Tongue (tissue), 2 donors: ENCODE measurements around the gene E2F1. TPM values are rescaled to one million over a fixed set of nuclear protein-coding genes. Genes with fewer than 3 reads are reported as not detected.
A peak's percentile ranks its signal among the peaks of the same experiment; 100 is the strongest.
"Not testable (repeated sequence)": the region's sequence is repeated elsewhere in the genome, so short reads cannot be mapped to it uniquely, and the experiment has no call there.

ENCODE experiments used
- DNase-seq: peaks from one replicate; pipeline ENCODE4 v3.0.0-alpha.2; 2015
- total RNA-seq: library from RNA; depleted of rRNA; stranded (reverse); fragments of >200 nt; gene quantifications from one replicate; pipeline ENCODE4 v1.2.3, GENCODE V29; 2014

The E2F1 gene
- total RNA-seq, 1 donor from 2014 or later = 5.5 TPM

DNA sequence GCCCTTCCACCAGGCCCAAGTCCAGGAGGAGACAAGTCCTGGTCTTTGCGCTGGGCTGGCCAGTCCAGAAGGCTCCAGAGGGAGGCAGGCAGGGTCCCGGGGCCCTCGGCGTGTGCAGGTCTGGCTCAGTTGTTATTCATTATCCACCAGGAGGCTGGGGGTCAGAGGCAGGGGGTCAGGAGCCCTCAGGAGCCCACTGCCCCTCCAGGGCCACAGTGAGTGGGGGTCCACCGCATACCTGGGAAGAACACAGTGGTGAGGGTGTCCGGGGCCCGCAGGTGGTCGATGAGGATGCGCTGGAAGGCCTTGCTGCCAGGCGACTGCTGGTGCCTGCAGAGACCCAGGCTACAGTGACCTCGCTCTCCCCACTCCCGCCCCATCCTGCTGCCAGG, 28.5 kb downstream of the E2F1 start:
- DNase-seq = no peak

DNA sequence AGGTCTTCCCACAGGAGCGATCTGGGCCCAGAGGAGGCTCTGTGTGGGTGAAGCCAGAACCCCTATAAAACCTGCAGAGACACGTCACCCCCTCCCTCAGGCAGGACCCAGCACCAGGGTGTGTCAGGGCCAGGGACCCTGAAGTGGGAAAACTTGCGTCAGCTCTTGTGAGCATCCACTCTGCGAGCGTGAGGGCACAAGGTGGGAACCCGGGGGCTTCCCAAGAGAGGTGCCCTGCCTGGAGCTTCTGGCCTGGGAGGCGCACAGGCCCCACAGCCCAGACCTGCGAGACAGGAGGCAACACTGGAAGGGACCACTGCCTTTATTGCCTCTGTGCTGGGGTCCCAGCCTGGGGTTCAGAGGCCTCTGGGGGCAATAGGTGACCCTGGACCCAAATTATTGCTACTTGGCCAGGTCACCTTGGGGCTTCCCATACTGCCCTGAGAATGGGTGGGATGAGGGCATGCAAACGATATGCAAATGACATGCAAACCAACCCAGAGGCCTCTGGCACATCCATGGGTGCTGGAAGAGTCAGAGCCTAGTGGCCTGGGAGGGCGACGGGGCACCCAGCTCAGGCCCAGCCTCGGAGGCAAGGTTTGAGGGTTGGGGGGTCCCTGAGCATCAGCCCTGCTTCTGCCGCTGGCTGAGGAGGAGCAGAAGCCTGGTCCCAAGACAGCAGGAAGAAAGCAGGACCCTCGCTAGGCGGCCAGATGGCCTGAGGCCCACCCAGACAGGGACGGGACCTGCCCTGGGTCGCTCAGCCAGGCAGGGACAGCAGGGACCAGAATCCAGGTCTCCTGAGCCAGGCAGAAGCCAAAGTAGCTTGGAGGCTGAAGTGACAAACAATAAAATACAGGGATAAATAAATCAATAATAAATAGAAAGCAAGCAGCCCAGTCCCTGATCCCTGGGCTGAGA, 29.1 kb downstream of the E2F1 start:
- DNase-seq = no peak

DNA sequence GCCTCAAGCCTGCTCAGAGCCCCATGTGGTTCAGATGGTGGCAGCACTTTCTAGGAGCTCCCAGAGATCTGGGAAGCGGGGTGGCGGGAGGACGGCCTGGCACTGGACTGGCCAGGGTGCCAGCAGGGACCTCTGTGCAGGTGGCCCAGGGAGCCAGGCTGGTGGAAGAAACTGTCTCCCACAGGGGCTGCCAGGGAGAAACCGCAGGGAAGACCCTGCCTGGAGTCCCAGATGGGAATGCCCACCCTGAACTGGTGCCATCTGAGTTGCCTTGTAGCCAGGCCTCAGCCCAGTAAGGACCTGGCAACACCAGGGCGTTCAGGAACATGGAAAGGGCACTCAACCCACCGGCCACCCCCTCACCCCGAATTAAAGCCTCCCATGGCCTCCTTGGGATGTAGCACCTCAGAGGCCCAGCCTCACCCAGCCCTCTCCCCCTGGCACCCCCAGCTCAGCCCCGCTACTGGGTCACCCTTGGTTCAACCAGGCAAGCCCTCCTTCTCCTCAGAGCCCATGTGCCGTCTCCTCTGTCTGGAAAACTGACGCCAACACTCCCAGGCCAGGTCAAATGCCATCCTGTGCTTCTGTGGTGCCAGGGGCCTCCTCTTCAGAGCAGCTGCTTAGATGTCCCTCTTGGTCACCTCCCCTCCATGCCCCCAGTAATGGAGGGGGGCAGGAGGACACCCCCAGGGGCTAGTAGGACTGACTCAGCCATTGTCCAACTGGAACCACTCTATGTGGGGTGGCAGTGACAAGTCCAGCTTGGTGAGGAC, 30.0 kb downstream of the E2F1 start:
- no peak for DNase-seq

DNA sequence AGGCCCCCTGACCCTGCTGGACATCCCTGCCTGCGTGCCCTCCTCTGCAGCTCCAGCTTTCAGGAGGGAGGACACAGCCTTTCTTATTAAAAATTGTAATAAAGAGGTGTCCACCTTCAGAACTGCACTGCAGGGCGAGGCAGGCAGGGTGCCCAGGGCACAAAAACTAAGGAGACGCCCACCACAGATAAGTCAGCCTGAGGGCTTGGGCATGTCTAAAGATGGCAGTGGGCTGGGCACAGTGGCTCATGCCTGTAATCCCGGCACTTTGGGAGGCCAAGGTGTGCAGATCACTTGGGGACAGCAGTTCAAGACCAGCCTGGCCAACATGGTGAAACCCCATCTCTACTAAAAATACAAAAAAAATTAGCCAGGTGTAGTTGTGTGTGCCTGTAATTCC, 31.0 kb downstream of the E2F1 start:
- no peak for DNase-seq

DNA sequence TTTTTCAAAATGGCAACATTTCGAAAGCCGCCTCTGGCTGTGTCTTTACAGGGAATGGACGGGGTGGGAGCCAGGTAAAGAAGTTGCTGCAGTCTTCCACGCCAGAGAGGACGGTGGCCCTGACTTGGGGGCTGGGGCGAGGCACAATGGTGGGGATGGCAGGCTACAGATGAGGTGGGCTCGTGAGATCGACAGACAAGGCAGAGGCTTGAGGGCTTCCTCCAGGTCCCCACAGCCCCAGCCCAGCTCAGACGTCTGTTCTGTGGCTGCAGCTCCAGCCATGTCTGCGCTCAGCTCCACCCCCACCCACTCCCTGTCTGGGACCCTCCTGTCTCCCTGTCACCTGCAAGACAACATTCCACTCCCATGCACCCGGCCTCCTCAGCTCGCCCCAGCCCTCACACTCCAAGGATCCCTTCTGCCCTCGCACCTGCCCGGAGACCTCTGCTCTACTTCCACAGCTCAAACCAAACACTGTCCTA, 31.5 kb downstream of the E2F1 start:
- DNase-seq = no peak

DNA sequence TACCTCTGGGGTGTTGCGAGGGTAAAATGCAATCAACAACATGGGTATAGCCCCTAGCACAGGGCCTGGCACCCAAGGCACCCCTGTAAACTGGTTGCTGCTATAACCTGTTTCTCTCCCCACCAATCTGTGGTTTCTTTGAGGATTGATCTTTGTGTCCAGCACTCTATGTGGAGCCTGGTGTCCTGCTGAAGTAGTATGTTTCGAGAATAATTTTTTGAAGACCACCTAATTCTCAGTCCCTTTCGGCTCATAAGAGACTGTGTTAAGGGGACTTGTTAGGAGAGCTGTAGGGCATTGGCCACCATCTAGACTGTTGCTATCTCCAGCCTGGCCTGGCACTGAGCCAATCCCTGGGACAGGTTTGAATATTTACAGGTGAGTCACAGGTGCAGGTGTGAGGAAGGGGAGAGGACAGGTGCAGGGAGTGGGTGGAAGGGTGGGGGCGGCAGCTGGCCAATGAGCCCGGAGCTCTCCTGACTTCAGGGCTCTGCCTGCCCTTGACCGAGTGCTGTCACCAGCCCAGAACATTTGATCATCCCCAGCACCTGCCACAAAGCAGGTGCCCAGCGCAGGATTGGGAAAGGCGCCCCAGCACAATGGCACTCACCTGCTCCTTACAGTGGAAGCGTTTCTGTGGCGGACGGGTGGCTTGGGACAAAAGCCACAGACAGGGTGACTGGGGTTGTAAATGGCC, 32.1 kb downstream of the E2F1 start:
- no peak for DNase-seq

DNA sequence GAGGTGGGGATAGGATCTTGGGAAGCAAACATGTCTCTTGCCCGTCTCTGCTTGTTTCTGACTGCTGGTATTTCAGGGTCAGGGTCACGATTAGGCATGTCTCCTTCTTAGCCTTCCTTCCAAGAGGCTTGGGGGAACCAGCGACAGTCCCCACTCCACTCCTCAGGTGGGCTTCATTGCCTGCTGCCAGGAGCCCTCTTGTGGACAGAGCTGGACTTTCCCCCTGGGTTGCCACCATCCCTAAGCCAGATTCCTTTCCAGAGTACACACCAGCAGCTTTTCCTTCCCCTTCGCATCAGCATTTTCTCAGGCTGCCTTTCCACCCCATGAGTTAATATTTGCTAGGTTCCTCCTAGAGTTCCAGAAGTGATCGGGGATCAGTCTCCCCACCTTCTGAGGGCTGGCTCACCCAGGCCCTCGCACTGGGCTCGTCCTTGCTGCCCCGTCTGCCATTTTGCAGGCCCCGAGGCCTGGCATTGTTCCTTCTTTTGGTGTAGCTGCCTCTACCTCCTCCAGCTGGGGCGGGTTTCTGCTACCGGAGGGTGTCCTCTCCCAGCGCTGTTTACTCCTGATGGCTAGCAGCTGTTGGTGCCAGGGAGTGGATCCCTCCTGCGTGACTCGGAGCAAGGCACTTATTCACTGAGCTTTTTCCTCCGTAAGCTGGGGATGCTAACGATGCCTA, 32.8 kb downstream of the E2F1 start:
- DNase-seq = peak; percentile 85

DNA sequence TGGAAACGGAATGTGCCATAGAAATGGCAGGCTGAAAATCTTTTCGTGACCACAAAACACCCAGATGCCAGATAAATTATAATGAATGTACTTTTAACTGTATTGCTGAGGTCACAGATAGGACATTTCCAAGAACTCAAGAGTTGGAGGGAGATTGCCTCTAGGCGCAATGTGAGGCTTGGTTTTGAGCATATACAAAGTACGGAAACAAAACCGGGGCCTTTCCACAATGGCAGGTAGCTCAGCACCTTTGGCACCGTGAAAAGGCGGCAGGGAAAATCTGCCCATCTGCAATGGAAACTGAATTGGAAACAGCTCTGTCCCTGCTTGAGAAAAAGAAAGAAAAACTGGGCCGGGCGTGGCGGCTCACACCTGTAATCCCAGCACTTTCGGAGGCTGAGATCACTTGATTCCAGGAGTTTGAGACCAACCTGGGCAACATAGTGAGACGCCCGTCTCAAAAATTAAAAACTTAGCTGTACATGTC, 34.6 kb downstream of the E2F1 start:
- no peak for DNase-seq

DNA sequence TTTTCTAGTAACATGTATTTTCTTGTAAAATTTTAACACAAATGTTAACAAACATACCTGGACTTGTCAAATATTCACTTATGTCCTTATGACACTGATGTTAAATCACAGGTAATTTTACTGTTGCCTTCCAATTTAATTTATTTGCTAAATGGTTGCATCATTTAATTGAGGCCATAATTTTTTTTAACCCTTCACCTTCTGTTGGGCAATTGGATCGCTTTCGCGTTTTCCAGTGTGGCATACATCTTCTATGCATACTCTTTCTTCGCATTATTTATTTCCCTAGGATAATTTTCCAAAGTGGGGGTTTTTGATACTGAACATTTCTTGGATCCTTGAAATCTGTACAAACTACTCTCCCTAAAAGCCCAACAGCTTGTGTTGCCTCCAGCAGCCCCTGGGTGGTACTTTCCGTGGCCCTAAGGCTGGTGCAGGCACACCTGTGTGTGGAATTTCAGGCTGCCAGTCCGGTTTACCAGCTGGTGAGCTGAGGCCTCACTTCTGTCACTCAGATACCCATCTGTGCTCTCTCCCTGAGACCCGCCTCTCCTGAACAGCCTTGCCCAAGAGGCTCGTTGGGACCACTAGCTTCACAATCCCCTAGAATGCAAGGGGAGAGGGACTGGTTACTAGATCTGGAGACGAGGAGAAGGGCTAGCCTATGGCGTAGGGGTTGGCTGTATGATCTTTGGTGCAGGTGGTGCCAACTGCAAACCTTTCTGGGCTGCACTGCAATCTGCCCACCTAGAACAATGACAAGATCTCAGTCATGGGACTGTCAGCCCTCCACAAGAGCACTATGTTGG, 35.2 kb downstream of the E2F1 start:
- DNase-seq = peak; percentile 57

DNA sequence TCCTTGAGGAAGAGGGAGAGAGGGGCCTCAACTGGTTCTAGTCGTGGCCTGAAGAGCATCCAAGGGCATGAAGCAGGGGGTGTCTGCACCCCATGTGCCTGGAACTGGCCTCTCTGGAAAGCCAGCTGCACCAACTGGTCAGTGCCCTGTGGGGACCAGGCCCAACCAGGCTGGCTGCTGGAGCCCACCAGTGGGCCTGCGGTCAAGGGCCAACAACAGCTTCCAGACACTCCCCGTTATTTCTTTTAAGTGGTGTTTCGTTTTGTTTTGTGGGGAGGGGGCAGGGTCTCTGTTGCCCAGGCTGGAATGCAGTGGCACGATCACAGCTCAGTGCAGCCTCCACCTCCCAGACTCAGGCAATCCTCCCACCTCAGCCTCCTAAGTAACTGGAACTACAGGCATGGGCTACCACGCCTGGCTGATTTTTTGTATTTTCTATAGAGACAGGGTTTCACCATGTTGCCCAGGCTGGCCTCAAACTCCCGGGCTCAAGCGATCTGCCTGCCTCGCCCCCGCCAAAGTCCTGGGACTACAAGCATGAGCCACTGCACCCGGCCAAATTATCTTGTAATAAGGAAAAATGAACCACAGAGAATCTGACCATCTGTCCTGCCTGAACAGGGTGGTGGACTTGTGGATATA, 36.0 kb downstream of the E2F1 start:
- DNase-seq = no peak

DNA sequence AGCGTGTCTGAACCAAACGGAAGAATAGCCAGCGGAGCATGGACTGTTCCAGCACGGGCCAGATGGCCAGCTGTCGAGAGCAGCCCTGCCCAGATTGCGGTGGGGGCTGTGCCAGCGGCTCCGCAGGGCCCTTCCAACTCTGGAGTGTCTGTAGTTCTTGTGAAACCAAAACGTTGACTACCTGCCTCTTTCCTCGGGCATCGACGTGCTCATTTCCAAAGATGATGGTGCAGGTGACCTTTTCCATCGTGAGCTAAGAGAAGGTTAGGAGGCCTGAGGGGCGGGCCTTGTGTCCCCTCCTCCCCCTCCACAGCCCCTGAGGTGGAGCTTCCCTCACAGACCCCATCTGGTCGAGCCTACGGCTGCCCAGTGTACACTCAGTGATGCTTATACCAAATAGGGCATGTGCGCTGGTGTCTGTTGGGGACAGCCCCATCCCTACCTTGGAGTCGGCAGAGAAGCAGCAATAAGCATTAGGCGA, 36.9 kb downstream of the E2F1 start:
- peak; percentile 86 for DNase-seq

DNA sequence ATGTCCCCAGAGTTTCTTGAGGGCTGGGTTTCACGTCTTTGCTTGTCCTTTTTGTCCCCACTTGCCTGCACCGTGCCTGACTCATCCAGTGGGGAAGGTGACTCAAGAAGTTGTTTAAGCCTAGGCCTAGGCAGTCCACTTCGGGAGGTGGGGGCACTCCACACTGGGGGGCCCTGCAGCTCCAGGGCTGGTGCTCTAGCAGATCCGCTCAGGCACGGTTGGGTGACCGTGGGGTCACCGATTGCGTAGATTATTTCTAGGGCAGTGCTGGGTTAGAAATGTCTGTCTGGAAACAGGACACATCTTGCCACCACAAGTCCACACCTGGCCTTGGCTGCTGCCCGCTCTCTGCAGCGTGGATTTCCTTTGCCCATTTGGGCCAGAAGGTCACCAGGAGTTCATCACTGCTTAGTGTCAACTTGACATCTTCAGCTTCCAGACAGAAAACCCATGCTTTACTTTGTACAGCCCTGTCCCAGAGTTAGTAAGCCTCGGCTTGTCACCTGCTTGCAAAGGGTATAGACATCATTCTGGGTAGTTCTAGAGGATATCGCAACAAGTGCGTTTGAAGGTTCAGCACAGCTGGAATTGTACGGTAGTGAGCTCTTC, 37.7 kb downstream of the E2F1 start:
- DNase-seq = no peak

DNA sequence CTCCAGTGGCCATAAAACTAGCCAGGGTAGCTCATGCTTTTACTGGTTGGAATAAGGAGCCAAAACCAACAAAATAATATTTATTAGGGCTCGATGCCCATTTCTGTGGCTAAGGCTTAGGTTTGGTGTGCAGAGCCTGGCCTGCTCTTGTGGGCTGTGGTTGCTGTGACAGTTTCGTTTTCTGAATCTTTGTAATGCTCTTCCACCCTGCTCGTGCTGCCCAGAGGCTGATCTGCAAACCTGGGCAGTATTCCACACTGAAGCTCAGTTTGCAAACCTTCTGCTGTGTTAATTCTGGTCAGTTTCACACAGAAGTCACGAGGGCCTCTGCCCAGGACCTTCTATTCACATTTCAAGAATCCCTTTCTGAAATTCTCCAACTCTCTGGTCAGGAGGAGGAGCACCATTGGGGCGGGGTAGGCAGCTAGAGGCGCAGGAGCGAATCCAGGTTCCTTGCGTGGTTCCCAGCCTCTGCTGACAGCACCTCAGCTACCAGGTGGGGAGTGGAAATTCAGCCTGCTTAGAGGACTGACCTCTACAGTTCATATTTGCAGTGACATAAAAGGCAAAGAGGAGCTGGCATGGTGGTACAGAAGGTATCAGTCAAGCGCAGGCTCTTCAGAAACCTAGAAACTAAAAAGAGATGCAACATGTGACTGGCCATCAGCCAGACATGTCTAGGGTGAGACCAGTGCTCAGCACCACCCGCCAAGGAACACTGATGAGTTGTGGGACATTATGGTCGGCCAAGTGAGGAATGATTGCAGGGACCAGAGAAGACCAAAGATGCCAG, 38.4 kb downstream of the E2F1 start:
- DNase-seq = no peak

DNA sequence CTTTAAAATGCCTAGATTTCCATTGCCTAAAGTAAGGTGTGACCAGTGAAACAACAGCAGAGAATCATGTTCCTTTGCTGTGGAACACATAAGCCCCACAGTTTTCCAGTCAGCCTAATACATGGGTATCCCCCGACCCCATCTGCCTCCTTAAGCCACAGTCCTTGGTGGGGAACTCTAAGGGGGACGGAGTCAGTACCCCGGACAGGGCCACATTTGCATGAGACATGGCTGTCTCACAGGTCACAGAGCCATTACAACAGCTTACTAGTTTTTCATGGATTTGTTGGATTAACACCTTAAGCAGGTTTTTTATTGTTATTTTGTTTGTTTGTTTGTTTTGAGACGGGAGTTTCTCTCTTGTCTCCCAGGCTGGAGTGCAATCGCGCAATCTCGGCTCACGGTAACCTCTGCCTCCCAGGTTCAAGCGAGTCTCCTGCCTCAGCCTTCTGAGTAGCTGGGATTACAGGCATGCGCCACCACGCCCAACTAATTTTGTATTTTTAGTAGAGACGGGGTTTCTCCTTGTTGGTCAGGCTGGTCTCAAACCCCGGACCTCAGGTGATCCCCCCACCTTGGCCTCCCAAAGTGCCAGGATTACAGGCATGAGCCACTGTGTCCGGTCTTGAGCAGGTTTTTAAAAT, 39.1 kb downstream of the E2F1 start:
- DNase-seq = not testable (repeated sequence)

DNA sequence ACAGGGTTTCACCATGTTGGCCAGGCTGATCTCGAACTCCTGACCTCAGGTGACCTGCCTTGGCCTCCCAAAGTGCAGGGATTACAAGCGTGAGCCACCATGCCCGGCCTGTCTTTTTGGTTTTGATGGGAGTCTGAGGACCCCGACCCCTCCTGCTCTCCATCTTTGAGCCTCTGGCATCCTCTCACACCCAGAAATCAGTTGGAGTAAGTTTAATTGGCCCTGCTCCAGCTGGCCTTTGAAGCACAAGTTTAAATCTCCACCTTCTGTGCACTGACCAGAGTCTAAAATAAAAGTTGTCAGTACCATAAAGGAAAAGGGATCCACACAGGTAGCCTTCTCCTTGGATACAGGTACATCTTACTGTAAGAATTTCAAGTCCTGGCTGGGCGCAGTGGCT, 40.0 kb downstream of the E2F1 start:
- DNase-seq = no peak

DNA sequence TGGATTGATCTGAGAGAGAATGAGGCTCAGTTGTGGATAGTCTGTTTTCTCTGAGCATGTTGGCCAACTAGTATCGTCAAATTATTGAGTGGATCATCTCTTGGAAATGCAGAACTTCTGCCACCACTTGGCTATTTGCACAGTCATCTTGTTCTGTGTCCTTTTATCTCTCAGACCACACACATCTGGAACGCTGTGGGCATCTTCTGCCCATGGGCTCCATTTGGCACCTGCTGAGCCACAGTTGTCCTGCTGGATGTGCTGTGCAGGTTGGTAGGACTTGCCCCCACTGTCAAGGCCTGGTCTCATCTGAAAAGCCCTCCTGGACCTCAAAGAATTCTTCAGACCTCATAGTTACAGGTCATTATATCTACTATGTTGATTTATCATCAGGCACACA, 40.8 kb downstream of the E2F1 start:
- no peak for DNase-seq

DNA sequence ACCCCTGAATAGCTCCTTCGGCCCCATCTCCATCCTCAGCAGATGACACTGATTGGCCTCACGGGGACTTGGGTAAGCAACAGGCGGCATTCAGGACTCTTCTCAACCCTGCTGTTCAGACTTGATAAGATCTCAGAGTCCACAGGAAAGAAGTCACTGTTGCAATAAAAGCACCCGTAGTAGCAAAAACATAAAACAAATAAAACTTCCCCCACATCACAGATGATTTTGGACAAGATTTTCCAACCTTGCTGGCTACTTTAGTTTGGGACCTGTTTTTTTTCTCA, 41.2 kb downstream of the E2F1 start:
- no peak for DNase-seq

DNA sequence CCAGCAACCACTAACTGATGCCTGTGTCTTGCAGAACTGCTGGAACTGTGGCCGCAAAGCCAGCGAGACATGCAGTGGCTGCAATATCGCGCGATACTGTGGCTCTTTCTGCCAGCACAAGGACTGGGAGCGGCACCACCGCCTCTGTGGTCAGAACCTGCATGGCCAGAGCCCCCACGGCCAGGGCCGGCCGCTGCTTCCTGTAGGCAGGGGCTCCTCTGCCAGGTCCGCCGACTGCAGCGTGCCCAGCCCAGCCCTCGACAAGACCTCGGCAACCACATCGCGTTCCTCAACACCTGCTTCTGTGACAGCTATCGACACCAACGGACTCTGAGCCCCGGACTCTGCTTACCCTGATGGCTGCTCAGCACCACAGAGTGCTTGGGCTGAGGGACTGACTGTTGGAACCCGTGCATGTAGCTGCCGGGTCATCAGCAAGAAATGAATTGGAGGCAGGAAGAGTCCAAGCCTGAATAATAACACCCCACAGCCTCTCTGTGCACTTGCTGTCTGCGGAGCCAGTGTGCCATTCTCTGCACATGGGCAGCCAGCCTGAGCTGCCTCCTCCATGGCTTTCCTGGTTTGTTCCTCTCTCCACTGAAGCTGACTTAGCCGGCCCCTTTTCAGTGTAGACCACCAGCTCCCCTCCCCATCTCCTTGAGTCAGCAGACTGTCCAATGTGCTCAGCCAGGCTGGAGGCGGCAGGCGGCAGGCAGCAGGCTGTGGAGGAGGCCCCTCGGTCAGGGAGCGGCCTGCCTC, 41.7 kb downstream of the E2F1 start:
- DNase-seq = no peak
